ENCODE data around the gene LEO1. TPM values are rescaled to one million over a fixed set of nuclear protein-coding genes. Genes with fewer than 3 reads are reported as not detected.

Gene LEO1
- total RNA-seq = 42.1 TPM

DNA sequence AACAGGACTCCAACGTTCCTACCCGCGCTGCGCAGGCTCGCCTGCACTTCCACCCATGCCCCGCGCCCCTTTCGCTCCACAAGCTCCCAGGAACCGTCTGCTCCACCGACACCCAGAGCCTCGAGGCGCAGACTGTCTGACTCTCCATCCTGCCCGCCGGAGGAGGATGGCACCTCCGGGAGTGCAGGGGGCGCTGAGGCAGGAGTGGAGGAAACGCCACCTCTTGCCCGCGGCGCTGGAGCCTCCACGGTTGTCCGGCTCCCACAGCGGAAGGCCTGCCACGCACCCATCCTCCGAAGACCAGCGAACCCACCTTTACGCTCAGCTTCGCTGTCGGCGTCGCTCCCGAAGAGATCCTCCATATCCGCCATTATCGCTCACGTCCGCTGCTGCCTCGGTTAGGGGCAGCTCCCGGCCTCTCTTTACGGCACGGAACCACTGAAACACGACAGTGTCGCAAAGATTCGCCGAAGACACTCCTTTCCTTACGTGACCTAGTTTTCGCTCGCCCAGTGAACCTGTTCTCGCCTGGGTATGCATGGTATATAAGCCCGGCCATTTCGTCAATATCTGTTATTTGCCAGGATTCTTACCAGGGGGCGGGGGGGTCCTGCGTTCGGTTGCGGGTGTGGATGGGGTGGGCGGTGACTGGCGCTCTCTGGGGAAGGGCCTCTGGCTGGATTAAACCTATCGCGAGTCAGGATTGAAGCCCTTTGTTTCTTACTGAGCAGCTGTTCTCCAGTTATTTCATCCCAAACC is at the start of gene LEO1:
TSS of gene LEO1 (minus strand) at position 404 of the 759 bp plus-strand sequence. CDS start at position 371, 33 bp downstream.
- peak; percentile 84 for DNase-seq

DNA sequence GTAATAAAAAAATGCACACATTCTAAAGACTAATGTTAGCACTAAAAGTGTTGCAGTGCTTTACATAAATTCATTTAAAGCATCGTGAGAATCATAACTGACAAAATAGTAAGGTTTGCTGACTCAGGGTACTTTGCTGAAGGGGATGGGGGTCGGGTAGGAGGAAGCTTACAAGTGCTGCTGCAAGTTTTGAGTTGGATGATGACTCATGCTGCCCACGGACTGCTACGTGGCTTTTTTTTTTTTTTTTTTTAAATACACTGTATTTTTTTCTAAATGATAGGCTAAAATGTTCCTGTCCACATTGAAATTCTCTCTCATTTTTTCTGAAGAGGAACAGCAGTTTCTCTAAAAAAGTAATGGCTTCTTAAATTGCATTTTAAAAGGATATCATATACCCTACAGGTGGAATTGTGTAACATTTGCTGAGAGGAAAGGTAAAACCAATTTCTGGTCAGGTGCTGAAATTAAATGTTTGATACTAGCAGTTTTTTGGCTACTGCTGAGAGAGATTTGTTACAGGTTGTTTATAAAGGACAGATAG is 49.6 kb upstream of the LEO1 start:
- DNase-seq = peak; percentile 29

DNA sequence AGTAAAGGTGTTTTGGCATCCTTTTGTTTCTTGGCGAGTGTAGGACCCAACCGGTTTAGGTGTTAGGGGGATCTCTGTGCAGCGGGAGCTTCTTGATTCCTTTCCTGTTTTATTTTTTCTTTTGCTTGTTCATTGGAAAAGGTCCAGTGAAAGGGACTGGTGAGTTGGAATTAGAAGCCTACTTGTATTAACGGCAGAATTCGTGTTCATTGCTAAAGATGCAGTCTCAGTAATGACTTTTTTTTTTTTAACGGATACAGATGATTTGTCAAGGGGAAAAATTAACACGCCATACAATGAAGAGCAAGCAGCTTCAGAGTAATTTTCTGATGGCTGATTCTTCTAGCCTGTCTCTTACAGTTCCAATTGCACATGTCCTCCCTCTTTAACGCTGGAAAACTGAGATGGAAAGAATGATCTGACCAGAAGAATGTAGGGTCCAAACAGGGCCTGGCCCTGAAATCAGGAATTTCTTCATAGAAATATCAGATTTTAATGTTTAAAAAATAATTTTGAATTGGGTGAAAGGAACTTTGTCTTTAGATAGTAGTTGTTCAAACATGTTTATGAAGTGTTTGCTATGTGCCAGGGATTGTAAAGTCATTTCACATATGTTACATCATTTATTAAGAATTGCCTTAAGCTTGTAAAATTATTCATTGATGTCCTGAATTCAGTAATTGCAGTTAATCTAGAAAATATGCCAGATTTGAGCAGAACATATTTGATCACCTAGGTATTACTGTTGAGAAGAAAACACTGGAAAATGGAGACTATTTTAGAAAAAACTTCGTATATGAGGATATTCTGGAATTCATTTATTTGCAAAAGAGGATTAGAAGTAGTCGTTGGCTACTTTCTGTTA is 48.9 kb upstream of the LEO1 start:
- no peak for DNase-seq

DNA sequence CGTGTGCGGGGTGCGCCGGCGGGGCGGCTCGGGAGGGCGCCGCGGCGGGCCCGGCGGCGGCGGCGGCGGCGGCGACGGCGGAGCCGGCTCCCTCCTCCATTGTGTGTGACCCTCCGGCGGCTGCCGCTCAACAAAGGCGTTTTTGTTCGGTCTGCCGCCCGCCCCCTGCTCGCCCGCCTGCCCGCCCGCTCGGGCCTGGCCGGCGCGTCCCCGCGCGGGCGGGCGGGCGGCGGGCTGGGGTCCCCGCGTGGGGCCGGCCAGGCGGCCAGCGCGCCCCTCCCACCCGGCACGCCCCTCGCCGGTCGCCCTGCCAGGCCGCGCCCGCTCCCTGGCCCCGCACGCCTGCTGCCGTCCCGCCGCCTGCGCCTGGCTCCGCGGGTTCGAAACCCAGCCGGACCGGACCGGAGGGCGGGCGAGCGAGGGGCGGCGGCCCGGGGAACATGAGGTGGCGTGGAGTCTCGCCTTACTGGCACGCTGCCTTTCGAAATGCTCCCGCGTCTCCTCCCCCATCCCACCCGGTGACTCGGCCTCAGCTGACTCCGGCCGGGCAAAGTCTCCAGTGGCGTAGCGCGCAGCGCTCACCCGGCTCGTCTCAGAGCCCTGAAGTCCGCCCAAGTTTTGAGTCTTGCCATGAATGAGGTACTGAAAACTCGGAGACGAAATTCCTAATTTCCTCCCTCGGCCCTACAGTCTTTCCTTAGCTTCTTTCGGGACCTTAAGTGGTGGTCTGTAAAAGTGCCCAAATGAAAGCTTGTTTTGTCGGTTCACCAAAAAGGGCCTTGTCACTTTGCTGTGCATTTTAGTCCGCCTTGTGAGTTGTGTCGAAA is 48.0 kb upstream of the LEO1 start:
- peak; percentile 71 for DNase-seq

DNA sequence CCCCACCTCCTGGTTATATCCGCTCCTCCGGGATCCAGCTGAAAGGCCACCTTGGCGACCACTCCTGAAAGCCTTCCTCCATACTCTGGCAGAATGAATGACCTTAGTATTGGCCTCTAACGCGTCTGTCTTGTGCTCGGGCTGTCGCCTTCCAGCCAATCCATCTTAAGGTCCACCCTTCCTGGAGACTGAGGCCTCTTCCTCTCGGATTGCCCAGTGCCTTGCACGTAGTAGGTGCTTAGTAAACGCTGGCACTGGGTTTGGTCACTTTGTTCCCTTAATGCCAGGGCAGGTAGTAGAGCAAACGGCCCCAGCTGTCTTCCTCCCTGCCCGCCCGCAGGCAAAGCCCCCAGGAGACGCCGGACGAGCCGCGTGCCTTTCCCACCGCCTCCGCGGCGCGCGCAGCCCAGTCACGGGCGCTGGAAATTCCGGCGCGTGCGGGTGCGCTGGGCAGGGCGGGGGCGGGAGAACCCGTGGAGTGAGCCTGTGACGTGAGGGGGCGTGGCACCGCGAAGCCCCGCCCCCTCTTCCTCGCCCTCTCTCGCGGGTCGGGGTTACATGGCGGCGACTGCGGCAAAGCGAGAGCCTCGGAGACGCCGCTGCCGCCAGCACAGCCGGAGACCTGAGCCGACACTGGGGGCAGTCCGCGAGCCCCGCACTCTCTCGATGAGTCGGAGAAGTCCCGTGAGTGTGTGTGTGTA is 47.3 kb upstream of the LEO1 start, which contains the start of gene MAPK6:
TSS of gene MAPK6 (plus strand) at position 527 of the 701 bp plus-strand sequence. CDS start 27,242 bp downstream, outside the sequence.
- DNase-seq = peak; percentile 89

DNA sequence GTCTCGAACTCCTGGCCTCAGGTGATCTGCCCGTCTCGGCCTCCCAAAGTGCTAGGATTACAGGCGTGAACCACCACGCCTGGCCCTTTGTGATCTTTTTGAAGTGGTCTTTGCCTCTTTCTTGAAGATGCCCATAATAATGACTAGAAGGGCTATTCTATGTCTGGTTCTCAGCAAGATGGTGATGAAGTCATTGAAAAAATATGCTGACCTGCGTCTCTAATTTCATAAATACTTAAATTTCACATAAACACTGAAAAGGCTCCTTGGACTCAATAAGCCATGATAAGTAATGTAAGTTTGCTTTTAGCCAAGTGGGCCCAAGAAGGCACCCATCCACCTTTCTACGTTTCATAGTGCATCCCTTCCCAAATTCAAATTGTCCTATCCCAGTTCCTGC is 46.7 kb upstream of the LEO1 start:
- no peak for DNase-seq

DNA sequence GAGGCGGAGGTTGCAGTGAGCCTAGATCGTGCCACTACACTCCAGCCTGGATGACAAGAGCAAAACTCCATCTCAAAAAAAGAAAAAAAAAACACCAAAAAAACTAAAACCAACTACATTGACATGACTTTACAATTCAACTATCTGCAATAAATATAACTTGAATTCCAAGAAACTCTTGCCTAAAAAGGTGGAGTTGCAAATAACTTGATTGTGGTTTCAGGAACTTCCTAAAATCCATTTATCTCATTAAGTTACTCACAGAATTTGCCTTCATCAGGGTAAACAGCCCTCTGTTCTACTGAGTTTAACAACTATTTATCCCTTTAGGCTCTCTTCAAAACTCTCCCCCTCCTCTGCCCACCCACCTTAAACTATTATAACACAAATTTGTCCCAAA is 44.7 kb upstream of the LEO1 start:
- DNase-seq = no peak

DNA sequence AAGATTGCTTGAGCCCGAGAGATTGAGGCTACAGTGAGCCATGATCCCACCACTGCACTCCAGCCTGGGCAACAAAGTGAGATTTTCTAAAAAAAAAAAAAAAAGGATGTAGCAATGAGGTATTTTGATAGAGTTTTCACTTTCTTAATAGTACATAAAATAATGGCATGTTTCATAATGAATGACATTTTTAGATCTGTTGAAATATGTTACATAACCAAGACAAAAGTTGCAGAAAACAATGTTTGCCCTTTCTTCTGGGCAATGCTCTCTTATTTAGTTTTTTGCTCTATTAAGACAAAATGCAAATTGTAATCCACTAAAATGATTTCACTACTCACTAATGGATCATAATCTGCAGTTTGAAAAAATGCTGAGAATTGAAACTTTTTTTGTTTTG is 43.0 kb upstream of the LEO1 start:
- no peak for DNase-seq

DNA sequence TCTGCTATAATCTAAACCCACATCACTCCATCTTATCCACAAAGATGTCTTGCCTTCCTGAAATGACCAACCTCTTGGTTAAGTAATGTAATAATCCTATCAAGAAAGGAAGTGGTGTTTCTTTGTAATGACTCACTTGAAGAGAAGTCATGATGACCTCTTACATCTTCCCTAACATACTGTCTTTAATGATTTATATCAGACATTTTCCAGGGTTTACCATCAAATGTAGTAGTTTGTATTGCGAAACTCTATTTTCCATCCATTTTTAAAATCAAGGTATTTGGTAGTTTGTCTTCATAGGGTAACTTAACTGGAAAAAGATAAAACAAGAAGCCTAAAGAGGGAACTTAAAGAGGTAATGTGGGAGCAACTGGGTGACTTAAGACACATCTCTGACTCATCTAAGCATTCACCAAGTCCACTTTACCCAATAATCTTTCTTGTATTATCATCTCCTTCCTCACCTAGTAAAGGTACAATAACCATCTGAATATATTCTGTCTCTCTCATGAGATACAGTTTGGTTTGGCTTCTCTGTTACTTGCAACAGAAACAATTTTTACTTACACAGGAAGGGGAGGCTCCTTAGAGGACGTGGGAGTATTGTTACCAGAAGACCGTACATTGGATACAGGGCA is 41.7 kb upstream of the LEO1 start:
- DNase-seq = no peak

DNA sequence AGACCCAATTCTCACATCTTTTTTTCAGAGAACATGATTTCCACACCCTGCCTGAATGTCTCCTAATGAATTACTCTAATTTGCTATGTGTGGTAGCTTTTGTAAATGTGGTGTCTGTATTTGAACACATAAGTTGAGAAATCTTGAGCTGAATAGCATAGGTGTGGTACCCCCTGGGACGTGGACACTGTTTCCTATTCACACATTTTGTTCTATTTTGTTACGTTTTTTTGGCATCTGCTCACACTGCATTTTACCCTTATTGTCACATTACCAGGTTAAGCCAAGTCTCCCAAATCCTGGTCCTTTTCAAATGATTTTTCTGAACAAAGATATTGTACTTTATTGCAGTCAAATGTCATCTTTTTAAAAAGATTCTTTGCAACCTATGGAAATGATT is 40.6 kb upstream of the LEO1 start:
- DNase-seq = no peak

DNA sequence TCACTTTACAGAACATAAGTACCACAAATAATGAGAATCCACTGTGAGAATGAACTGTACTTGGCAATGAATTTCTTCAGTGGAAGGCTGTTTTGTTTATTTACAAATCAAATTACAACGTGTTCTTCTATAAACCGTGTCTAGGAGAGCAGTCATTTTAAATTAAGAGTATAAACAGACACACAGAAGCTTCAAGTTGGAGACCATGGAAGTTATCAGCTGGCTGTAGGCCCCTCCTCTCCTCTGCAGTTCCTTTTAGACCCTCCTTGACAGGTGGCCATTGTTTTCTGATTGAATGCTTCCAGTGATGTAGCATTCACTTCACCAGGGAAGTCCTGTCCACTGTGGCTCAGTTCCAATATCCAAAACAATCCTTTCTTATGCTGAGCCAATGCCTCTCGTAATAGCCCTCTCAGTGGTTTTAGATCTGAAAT is 40.1 kb upstream of the LEO1 start:
- DNase-seq = no peak

DNA sequence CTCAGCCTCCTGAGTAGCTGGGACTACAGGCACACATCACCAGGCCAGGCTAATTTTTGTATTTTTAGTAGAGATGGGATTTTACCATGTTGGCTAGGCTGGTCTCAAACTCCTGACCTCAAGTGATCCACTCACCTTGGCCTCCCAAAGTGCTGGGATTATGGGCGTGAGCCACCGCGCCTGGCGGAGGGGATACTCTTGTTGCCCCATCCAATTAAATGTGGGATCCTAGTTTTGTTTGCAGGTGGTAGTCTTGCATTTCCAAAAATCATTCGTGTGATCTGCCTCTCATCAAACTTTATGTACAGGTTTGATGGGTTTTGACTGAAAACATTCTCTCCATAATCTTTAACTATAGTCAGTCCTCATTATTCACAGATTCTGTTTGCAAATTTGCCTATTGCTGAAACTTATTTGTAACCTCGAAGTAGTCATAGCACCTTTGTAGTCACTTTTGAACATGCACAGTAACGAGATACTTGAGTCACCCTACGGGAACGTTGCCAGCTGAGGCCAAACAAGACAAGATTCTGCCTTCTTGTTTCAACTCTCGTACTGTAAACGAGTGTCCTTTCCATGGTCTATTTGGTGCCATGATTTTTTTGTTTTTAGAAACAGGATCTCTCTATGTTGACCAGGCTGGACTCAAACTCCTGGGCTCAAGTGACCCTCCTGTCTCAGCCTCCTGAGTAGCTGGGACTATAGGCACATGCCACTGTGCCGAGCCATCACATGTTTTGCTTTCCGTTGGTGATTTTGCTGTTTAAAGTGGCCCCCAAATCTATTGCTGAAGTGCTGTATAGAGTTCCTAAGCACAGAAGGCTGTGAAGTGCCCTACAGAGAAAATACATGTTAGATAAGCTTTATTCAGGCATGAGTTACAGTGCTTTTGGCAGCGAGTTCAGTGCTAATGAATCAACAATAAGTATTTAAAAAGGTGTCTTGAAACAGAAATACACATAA is 39.3 kb upstream of the LEO1 start:
- DNase-seq = no peak

DNA sequence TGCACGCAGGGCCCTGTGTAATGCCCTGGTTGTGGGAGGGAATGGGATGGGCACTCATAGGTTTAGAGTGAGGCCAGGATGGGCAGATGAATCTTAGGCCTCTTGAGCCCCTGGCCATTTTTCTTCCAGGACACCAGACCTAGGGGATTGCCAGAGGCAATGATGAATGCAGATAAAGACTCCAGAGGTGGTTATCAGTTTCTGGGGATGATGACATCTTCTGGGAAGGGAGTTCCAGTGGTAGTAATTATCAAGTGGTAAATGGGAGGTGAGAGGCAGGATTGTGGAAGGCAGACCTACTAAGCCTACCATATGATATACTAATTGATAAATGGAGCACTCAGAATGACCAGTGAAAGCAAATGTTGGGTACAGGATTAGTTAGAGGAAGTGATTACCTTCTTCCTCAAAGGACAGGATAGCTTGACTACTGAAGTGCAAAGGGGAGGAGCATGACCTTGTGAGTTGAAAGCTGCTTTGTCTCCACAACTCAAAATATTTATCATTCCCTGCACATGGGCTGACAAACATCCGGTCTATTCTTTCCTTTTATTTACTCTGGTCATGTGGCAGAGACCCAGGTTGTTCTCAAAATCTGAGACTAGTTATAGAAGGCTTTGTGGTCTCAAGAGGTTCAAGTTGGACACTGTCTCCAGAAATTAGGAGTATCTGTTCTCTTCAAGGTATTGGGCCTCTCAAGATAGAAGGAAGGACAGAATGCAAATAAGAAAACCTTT is 37.3 kb upstream of the LEO1 start:
- no peak for DNase-seq

DNA sequence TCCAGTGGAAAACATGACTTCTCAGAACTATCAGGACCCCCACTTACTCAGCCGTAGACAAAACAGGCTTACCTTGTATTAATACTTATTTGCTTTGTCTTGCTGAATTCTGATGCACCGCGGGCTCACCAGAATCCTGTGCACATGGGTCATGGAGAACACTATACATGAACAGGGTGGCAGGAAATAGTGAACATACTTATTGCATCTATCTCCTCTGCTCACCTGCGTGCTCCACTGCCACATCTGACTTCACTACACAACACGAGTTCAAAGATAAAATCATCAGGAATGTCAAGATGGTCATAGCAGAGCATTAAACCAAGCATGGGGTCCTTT is 36.8 kb upstream of the LEO1 start:
- no peak for DNase-seq

DNA sequence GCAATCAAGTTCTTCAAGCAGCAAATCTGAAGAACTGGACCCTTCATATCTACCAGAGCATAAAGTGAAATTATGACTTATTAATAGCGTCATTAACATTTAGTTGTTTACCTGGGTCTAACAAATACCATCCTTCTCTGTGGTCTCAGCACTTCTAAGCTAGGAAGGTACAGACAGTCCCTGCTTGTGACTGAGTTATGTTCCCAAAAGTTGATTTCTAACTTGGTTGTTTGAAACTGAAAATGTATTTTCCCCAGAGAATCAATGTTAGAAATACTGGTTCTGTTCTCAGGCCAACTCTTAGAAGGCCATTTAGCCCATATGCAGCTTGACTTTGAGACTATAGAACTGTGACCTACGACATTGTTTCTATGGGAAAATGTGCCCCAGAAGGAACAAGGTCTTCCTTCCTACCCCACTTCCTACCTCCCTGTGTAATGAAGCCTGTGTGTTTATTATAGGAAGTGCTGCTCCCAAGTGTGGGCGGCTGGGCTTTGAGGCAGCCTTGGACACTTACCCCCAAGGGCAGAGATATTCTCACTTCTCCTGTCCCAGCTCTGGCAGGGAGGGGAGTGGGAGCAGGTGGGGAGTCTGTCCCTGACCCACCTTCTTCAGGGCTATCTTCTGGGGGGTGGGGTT is 35.2 kb upstream of the LEO1 start:
- no peak for DNase-seq

DNA sequence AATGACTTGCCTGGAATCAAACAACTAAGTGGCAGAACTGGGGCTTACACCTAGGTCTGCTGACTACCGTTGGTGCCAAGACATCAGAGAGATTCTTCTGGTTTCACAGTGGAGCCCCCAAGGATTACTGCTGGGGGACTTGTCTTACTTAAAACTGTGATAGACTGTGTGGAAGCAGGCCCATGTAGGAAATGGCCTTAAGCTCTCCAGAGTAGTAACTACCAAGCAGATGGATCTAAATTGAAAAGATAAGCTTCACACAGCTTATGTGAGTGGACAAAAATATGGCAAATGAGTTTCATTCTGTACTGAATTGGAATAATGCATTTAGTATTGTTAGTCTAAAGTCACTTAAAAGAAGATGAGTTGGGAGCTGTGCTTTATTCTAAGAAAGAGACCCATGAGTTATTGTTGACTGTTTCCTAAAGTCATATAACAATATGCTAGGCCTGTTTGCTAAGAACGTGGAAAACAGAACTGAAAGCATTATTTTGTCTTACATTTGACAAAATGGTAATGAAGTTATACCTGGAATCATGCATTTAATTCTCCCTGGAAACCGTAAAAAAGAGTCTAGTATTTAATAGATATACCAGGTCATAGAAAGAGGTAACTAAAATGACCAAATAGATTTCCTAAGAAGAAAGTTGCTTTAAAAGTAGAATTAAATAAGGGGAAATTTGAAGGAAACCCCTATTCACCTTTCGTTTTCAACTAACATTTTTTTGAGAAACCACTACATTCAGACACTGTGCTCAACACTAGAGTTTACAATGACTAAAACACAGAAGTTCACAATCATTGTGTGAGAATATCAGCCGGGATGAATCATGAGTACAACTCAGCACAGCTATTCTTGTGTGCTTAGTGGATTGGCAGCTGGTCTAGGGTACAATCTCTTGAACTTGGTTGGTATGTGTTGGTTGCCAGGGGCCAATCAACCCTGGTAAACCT is 34.4 kb upstream of the LEO1 start:
- no peak for DNase-seq

DNA sequence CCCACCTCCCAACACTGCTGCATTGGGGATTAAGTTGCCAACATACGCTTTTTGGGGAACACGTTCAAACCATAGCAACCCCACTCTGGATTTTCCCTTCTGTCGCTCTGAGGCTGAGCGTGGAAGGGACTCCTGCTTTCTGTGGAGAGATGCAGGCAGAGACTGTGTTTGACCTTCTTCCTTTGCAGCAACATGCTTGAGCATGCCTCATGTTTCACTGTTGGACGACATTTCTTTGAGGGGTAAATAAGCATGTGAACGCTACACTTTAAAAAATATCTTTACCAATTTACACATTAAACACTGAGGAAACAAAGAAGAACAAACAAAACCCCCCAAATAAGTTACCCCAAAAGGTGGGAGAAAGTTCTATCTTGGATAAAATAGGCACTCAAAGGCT is 33.2 kb upstream of the LEO1 start:
- no peak for DNase-seq

DNA sequence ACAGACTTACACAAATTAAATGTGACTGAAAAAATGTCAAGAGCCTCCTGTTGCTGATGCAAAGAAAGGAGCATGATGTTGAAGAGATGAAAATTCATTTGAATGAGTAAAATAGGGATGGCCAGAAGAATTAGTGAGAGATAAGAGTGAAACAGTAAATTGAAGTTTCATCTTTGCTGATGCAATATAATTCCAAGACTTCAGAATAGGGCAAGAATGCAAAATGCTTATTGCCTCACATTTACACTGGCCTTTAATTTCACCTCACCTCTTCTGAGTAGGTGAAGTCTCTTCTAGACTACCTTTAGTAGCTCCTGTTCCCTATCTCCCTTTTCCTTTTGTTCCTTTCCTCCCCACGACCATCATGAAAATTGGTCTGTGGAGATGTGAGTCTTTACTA is 32.1 kb upstream of the LEO1 start:
- DNase-seq = no peak
